GM21529 (cell line): Measurements from ENCODE around the gene COG6.

Source experiments
- ATAC-seq: cut with Tn5 transposase; IDR thresholded peaks from one replicate; pipeline ENCODE4 v1.9.1; 2021; ENCODE audit not compliant: unreplicated experiment

Gene COG6

DNA sequence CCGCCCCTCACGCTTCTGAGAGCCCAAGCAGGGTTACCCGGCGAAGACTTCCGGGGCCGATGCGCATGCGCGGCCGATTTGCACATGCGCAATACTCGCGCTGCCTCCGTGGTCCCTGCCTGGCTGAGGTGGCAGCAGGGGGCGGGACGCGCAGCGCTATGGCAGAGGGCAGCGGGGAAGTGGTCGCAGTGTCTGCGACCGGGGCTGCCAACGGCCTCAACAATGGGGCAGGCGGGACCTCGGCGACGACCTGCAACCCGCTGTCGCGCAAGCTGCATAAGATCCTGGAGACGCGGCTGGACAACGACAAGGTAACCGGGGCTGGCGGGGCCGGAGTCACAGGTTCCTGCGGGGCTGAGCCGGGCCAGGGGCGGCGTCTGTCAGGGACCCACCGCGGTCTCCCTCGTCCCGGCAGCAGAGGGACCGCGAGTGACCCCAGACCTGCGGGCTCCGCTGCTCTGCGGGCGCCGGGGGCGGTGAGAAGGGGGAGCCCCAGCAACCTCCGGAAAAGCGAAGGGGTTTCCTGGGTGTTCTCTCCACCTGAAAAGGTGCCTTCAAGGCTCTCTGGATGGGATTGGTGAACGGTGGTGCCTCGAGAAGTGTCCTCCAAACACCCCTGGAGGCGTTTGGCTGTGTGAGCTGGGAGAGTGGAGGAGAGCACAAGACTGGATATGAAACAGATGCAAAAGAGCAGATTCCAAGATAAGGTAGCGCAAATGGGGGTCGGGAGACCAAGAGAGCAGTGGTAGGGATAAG lies at the start of gene COG6:
Gene COG6, plus strand, starts transcription at position 94 of the 756 bp plus-strand sequence. Its CDS starts 65 bp downstream, at position 159.
- peak; percentile 92 for ATAC-seq

DNA sequence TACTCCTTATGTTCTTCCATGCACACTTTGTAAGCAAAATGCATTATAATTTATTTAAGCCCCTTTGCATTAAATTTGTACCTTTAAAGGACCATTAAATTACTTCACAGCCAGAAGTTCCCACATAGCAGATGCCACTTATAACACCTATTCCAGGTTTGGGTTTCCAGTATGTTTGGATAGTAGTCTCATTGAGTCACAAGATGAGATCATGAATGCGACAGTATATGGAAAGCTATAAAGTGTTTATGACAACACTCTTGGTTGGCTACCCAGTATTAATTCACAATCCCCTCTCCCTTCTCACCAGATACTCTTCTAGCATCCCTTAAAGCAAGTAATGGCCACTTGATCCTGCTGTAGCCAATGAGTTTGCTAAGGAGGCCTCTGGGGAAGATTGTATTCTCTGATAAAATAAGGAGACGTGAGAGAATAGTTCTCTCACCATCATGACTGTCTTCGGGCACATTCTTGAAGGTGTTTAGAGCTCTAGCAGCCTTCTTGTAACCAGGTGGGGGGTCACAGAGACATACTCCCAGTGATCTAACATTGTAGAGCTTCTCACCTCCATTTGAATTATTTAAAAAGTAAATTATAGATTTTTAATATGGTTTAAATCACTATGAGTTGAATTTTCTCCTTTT lies 49.7 kb upstream of the COG6 start:
- ATAC-seq, result no peak

DNA sequence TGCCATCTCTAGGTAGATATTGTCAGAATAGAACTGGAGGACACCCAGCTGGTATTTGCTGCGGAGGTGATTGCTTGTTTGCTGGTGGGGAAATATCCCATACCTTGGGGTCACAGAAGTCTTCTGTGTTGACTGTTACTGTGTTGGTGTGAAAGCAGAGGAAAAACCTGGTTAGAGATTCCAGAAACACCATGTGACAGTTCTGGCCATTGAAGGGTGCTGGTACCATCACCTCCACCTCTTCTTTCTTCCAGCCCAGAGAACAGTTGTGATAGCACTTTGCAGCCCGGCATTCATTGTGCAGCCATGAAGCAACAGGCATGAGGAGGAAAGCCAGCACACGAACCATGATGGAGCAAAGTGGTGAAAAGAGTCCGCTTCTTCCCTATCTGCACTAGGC lies 47.6 kb upstream of the COG6 start:
- ATAC-seq, result no peak

DNA sequence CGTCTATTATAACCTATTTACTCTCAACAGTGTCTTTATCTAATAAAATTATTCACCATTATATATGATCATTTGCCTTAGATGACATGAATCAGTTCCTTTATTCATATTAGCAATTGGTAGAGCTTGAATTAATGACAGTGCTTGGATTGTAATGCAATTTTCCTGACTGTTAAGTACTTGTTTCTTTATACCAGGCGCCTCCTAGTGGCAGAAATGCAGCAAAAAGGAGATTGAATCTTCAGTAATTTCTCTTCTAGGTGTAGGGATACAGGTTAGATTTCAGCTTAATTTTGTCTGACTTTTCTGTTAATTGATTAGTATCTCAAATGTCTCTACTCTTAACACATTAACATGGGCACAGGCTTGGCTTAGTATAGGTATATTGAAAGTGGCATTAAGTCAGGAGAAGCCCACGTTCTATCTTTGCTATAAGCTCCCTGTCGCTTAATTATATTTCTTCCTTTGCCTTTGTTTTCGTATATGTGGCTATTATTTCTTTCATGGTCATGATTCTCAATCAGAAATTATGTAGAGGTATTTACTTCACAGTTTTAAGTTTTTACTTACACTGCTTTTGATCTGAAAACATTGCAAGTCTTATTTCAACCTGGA lies 43.3 kb upstream of the COG6 start:
- no peak for ATAC-seq

DNA sequence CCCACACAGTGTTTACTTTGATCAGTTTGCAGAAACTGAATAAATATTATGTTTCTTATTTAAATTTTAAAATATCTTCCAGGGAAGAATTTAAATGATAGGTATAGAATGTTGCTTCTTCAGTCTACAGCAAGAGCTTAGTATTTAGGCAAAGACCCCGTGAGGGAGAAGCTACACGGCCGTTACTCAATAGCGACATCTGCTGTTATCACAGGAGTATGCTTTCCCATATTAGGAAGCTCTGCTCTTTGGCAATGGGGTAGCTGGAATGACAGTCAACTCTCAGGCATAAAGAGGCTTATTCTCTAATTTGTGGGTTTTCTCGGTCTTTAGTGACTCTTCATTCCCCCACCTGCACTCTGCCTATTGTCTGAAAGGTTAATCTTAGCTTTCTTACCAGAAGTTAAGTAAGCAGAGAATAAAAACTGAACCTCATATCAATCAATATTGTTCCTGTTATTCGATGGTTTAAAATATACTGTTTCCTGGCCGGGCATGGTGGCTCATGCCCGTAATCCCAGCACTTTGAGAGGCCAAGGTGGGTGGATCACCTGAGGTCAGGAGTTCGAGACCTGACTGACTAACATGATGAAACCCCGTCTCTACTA lies 39.3 kb upstream of the COG6 start:
- no peak for ATAC-seq

DNA sequence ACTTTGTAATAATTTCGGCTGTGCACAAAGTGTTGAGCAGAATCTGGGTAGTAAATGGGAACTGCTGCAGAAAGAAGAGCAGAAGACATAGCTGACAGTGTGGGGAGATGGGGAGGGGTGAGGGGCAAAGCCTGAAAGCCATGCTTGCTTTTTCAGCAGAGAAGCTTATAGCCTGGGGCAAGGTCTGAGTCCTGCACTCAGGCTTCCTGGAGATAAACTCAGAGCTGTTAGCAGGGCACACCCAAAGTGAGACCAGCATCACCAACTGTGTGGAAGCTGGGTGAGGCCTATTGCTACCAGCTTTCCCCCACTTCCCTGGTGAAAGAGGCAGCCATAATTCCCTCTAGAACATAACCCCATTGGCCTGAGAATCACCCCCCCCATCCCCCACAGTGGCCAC lies 36.9 kb upstream of the COG6 start:
- ATAC-seq, result no peak

DNA sequence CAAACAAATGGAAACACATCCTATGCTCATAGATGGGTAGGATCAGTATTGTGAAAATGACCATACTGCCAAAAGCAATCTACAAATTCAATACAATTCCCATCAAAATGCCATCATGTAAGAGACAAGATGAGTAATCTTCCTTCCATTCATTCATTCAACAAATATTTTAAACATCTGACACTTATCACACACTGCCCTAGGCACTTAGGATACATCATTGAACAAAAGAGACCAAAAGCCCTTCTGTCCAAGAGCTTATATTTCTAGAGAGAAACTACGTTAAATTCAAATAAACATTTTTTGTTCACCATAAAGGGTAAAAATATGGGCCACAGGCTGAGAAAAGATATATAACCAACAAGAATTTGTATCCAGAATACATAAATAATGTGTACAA lies 32.0 kb upstream of the COG6 start:
- no peak for ATAC-seq

DNA sequence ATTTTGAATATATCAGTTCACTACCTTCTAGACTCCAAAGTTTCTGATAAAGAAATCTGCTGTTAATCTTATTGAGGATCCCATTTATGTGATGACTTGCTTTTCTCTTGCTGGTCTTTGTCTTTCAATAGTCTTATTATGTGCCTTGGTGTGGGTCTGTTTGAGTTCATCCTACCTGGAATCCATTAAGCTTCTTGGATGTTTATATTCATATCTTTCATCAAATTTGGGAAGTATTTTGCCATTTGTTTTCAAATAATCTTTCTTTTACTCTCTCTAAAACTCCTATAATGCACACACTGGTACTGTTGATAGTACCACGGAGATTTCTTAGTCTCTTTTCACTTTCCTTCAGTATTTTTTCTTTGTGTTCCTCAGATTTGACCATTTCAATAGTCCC lies 24.2 kb upstream of the COG6 start:
- no peak for ATAC-seq

DNA sequence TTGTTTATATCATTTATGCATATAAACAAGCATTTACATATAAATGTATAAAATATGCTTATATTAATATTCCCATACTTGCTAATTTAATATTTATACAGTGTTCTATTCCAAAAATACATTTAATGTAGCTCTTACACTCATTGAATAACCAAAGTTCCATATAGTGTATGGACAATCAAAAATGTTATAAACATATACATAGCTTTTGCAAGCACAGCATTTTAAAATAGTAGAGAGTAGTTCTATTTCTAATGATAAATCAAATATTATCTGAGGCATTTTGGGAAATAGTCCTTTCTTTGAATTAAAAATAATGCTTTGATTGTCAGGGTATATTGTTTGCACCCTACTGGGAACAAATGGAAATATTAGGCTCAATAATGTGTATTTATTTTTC lies 22.5 kb upstream of the COG6 start:
- no peak for ATAC-seq

DNA sequence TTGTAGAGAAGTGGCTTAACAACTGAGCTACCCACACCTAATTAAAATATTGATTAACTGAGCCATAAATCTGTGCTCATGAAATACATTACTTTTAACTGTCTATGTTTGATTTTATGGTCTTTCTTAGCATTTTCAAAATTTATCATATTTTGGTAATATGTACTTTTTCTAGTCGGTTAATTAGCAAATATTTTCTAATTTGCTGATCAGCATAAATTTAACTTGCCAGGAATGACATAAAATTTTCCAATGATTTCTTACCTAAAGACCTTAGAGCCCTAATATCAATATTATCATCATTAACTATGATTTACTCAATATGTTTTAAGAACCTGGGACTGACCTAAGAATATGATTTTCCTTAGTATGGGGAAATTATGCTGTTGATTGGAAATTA lies 19.9 kb upstream of the COG6 start:
- ATAC-seq, result no peak

DNA sequence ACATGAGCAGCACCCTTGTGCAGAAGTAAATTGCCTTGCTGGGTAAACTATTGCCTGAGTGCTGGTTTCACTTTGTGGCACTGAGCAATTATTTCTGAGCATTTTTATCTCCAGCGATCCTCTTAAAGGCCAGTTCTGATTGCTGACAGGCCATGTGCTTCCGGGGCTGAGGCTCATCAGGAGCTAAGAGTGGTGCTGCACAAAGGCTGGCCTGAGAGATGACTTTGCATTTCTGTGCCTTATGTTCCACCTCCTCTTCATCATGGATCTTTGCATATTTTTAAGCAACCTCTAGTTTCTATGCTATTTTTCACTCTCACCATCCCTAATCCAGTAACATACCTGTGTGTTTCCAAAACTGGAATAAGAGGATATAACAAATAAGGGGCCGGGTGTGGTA lies 17.6 kb upstream of the COG6 start:
- no peak for ATAC-seq

DNA sequence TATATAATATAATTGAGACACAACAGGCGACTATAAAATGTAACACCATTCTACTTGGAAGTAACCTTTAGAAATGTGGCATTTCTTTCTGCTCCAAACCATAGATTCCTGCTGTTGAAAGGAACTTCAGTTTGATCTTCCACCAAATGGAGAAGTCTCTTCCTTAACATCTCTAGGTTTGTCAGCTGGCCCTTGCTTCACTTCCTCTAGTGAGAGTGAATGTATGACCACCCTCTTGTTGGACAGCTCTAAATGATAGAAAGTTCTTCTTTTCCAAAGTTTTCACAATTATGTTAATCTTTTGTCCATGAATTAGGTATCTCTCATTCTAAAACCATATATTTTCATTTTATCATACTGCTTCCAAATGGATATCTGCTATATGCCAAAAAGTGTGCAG lies 13.8 kb upstream of the COG6 start:
- ATAC-seq, result no peak

DNA sequence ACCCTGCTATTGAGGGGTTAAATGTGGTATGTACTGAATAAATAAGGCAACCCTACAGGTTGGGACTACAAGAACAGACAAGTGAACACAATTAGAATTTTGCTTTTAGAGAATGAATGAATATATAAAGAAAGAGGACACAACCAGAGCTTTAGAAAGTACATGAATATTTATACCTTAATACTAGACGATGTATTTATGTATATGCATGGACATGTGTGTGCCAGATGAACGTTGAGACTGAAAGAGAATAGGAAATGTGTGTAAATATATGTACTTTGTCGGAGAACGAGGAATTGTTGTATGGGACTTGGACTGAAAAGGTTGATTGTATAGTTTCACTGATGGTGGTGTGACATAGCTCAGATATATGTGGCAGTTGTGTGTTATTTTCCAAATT lies 9.3 kb upstream of the COG6 start:
- ATAC-seq, result no peak

DNA sequence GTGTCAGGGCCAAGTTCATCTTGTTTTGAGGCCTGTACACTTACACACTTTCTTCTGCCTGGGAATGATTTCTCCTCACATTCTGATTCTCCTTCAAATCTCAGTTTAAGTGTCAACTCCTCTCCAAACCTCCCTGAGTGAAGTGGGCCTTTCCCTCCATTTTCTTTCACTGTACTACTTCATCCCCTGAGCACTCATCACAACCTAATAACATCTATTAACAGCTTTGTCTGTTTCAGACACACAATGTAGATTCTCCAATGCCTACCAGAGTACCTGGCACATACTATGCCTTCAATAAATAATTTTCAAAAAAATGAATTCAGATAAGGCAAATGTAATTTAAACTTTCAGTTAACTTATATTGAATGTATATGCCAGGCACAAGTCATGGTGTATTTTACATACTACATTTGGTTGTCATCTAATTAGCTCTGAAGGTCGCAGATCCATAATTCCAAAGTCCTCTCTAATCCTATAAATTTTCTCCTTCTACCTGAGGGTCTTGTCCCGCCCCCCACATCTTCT lies 357 bp upstream of the COG6 start:
- peak; percentile 10 for ATAC-seq

DNA sequence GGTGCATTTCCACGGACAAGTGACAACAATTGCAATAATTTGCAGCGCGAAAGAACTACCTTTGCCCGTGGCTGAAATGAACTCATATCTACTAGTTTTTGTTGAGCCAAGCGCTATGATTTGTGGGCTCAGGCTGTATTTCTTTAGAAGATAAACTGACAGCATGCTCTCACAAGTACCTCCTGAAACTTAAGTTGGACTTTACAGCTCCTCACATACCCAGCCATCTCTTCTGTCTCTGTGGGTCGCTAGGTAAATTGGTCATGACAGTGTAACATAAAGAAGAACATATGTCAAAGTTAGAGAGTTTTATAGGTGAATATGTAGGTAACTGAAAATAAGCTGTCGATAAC lies 839 bp downstream of the COG6 start:
- peak; percentile 4 for ATAC-seq

DNA sequence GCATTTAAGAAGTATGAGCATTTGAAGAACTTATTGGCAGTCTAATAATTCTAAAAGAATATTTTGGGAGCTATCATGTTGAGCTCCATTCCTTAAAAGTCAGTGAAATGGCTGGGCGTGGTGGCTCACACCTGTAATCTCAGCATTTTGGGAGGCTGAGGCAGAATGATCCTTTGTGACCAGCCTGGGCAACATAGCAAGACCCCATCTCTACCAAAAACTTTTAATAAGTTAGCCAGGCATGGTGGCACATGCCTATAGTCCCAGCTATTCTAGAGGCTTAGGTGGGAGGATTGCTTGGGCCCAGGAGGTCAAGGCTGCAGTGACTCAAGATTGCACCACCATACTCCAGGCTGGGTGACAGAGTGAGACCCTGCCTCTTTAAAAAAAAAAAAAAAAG lies 8.0 kb downstream of the COG6 start:
- ATAC-seq, result no peak

DNA sequence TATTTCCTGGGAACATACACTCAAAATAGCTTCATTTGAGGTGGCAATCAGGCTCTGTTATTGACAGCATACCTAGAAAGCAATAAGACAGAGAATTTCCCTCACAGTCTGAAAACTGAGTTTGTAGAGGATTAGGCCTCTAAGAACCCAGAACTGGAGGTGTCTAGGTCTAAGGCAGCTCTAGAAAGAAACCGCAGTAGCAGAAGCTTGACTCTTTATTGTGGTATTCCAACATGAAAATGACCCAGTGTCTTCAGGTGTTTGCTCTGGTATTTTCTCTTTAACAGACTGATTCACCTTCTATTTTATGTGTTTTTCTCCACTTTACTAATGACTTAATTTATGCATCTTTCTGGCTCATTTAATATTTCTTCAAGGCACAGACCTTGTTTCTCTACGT lies 8.5 kb downstream of the COG6 start:
- no peak for ATAC-seq

DNA sequence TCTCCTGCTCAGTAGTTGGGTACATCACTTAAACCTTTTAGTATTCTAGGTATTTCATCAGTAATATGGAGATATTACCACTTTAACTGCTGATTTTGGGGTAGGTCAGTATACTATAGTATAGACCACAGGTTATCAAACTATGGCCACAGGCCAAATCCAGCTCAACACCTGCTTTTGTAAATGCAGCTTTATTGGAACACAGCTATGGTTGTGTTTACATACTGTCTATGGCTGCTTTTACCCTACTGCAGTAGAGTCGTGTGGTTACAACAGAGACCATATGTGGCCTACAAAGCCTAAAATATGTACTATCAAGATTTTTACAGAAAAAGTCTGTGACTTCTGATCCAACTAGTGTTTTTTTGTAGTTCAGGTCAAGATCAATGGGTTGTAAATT lies 10.3 kb downstream of the COG6 start:
- no peak for ATAC-seq

DNA sequence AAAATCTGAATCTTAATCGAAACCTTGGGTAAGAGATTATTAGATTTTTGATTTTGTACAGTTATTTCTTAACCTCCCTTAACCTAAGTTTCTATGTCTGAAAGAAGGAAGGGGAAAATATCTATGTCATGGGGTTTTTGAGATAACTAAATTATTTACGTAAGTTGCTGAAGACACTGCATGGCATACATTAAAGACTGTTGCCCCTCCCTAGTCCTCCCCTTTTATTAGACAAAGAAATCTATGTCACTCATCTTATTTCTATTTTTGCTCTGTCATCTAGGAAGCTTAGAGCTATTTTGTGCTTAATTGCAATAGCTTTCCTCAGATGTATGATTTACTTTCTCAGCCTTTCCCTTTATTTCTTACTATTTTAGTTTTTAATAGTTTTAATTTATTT lies 15.0 kb downstream of the COG6 start:
- no peak for ATAC-seq

DNA sequence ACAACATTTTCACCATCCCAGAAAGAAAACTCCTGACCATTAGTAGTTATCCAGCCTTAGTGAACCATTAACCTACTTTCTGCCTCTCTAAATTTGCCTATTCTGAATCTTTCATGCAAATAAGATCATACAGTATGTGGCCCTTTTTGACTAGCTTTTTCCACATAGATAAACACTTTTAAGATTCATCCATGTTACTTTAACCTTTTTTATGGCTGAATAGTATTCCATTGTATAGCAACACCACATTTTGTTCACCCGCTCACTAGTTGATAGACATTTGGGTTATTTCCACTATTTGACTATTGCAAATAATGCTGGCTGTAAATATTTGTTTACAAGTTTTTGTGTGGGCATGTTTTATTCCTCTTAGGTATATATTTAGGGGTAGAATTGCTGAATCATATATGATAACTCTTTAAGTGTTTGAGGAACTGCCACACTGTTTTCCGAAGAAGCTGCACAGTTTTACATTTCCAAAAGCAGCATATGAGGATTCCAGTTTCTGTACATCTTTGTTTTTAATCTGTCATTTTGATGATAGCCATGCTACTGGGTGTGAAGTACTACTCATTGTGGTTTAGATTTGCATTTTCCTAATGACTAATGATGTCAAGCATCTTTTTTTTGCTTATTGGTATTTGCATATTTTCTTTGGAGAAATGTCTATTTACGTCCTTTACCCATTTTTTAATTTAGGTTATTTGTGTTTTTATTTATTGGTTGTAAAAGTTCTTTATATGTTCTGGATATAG lies 17.1 kb downstream of the COG6 start:
- ATAC-seq, result no peak

DNA sequence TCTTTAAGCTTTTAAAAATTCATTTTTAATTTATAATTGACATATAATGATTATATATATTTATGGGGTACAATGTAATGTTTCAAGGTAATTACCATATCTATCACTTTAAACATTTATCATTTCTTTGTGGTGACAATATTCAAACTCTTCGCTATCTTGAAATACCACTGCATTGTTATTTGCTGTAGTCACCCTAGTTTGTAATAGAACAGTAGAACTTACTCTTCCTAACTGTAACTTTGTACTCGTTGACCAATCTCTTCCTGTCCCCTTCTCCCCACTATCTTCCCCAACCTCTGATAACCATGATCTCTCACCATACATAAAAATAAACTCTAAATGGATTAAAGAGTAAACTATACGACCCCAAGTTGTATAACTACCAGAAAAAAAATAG lies 20.4 kb downstream of the COG6 start:
- ATAC-seq, result no peak
